HTERT RPE-1 (cell line): ENCODE results near the gene PRSS1.
"Not testable (repeated sequence)": the region's sequence is repeated elsewhere in the genome, so short reads cannot be mapped to it uniquely, and the experiment has no call there.

Experiments
- in situ Hi-C: fragments of 300-500 bp; cut with MboI; formaldehyde crosslinking; loops from 4 replicates; pipeline ENCODE4 v1.14.3; 2020; ENCODE audit warnings: low sequenced_read_pairs

The PRSS1 gene

GRCh38 chr7:142745745-142746144 is 3.5 kb upstream of the PRSS1 start:
- in situ Hi-C loops: no loop called here

GRCh38 chr7:142746264-142746663 is 3.0 kb upstream of the PRSS1 start:
- in situ Hi-C loops: no loop called here

GRCh38 chr7:142748410-142748809 is 862 bp upstream of the PRSS1 start:
- in situ Hi-C loops: not testable (repeated sequence)

- in situ Hi-C loops: no loop called here
These were observed 1.2 kb downstream of the PRSS1 start for GRCh38 chr7:142750321-142750938.

- in situ Hi-C loops: not testable (repeated sequence)
These were observed 2.4 kb downstream of the PRSS1 start for GRCh38 chr7:142751526-142752175.

GRCh38 chr7:142752376-142753225 is 3.3 kb downstream of the PRSS1 start:
- in situ Hi-C loops: no loop called here

- in situ Hi-C loops: no loop called here
These were observed 4.1 kb downstream of the PRSS1 start for GRCh38 chr7:142753366-142753765.

- in situ Hi-C loops: not testable (repeated sequence)
These were observed 4.7 kb downstream of the PRSS1 start for GRCh38 chr7:142753925-142754491.

GRCh38 chr7:142754681-142755575 is 5.7 kb downstream of the PRSS1 start:
- in situ Hi-C loops: no loop called here

- in situ Hi-C loops: not testable (repeated sequence)
These were observed 9.0 kb downstream of the PRSS1 start for GRCh38 chr7:142758312-142758711.

GRCh38 chr7:142759433-142759832 is 10.2 kb downstream of the PRSS1 start:
- in situ Hi-C loops: no loop called here

GRCh38 chr7:142760071-142760642 is 10.9 kb downstream of the PRSS1 start:
- in situ Hi-C loops: no loop called here

- in situ Hi-C loops: not testable (repeated sequence)
These were observed 12.3 kb downstream of the PRSS1 start for GRCh38 chr7:142761606-142762005.

GRCh38 chr7:142762104-142762503 is 12.8 kb downstream of the PRSS1 start:
- in situ Hi-C loops: no loop called here

- in situ Hi-C loops: no loop called here
These were observed 18.2 kb downstream of the PRSS1 start for GRCh38 chr7:142767451-142767850.

GRCh38 chr7:142767861-142768260 is 18.6 kb downstream of the PRSS1 start:
- in situ Hi-C loops: no loop called here

GRCh38 chr7:142768885-142769284 is 19.6 kb downstream of the PRSS1 start:
- in situ Hi-C loops: not testable (repeated sequence)

- in situ Hi-C loops: no loop called here
These were observed 21.5 kb downstream of the PRSS1 start, which contains the start of gene PRSS2 for GRCh38 chr7:142770661-142771352. PRSS2 (plus strand) TSS chr7:142770970; CDS start chr7:142770983, 13 bp downstream.

GRCh38 chr7:142771353-142771723 is 22.1 kb downstream of the PRSS1 start:
- in situ Hi-C loops: no loop called here
